Calu3 (cell line): Measurements from ENCODE around the gene CFAP65. TPM values are rescaled to one million over a fixed set of nuclear protein-coding genes. Genes with fewer than 3 reads are reported as not detected.

Experiments
- BruUV-seq: library from RNA; stranded (reverse); fragments of 400-500 nt; replicated peaks from 2 replicates; lab custom pipeline; 2021; lab: Mats Ljungman, UMichigan
- CTCF ChIA-PET: fragments of 300-600 bp; sonication (Branson Sonifier 250); formaldehyde crosslinking; loops from one replicate; lab custom pipeline; 2022; ENCODE audit warnings: antibody characterized with exemption; lab: Charles Lee
- DNase-seq: peaks from one replicate; pipeline ENCODE4 v3.0.0; 2022
- H3K27ac Mint-ChIP-seq: one replicate; pipeline ENCODE4 v1.8.0; 2022; ENCODE audit warnings: mixed read lengths; ENCODE audit not compliant: unreplicated experiment
- H3K27me3 Mint-ChIP-seq: one replicate; pipeline ENCODE4 v1.8.0; 2022; ENCODE audit warnings: mixed read lengths; ENCODE audit not compliant: unreplicated experiment
- H3K36me3 Mint-ChIP-seq: one replicate; pipeline ENCODE4 v1.8.0; 2022; ENCODE audit warnings: mild to moderate bottlenecking, moderate library complexity, mixed read lengths; ENCODE audit not compliant: insufficient read depth, unreplicated experiment
- H3K4me1 Mint-ChIP-seq: one replicate; pipeline ENCODE4 v1.8.0; 2022; ENCODE audit warnings: mild to moderate bottlenecking, low read depth, mixed read lengths; ENCODE audit not compliant: unreplicated experiment
- H3K4me3 Mint-ChIP-seq: one replicate; pipeline ENCODE4 v1.8.0; 2022; ENCODE audit warnings: mild to moderate bottlenecking, low read depth, moderate library complexity, mixed read lengths; ENCODE audit not compliant: unreplicated experiment
- H3K9me3 Mint-ChIP-seq: one replicate; pipeline ENCODE4 v1.8.0; 2022; ENCODE audit warnings: low read depth, mixed read lengths; ENCODE audit not compliant: unreplicated experiment
- intact Hi-C: fragments of 100-400 bp; cut with micrococcal nuclease; formaldehyde crosslinking; loops from one replicate; pipeline ENCODE4 v1.10.0; 2022; ENCODE audit not compliant: unreplicated experiment
- total RNA-seq: library from RNA; stranded (reverse); gene quantifications from 2 replicates; pipeline ENCODE4 v1.2.3, GENCODE V29; 2022
- TF ChIP-seq, protein P1 (sequence below): fragments of 200-600 bp; IDR thresholded peaks from one replicate; pipeline ENCODE4 v1.8.0; 2022; ENCODE audit warnings: antibody characterized with exemption; ENCODE audit not compliant: unreplicated experiment

The CFAP65 gene
- total RNA-seq, 1 experiment from 2014 or later: 0.68 TPM

DNA sequence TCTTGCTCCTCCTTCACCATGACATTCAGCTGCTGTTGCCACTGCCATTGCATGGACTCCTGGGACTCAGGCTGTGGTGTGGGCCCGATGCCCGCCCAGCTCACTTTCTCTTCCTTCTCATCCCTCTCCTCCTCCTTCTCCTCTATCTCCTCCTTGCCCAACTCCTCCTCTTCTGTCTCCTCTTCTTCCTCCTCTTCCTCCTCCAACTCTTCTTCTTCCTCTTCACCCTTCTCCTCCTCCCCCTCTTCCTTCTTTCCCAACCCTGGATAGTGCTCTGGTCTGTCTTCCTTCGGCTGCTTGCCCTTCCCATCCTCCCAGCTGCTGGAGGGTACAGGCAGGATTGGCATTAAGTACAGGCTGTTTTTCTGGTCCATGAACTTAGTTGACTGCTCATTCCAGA is 37.3 kb downstream of the CFAP65 start:
- DNase-seq: no peak
- intact Hi-C loops: loop anchor here (2.0 kb wide), 1 partner anchor 151 kb away; no protein-coding TSS in a partner anchor
- Mint-ChIP-seq H3K4me1 (peaks cover 21% of the 10 kb centered on the region), H3K4me3 (peak overlapping the region; percentile 76), H3K27ac (no peak overlapping the region), H3K9me3 (no peaks in the 10 kb centered on the region), H3K36me3 (peaks cover 19% of the 10 kb centered on the region), H3K27me3 (peaks cover 53% of the 10 kb centered on the region)
- CTCF ChIA-PET: no interaction called here
- BruUV-seq: no TSS peak
- TF ChIP-seq, protein P1, sequence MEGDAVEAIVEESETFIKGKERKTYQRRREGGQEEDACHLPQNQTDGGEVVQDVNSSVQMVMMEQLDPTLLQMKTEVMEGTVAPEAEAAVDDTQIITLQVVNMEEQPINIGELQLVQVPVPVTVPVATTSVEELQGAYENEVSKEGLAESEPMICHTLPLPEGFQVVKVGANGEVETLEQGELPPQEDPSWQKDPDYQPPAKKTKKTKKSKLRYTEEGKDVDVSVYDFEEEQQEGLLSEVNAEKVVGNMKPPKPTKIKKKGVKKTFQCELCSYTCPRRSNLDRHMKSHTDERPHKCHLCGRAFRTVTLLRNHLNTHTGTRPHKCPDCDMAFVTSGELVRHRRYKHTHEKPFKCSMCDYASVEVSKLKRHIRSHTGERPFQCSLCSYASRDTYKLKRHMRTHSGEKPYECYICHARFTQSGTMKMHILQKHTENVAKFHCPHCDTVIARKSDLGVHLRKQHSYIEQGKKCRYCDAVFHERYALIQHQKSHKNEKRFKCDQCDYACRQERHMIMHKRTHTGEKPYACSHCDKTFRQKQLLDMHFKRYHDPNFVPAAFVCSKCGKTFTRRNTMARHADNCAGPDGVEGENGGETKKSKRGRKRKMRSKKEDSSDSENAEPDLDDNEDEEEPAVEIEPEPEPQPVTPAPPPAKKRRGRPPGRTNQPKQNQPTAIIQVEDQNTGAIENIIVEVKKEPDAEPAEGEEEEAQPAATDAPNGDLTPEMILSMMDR: no peak

- Mint-ChIP-seq H3K4me3 (peak overlapping the region; percentile 76), H3K4me1 (peaks cover 26% of the 10 kb centered on the region), H3K27ac (no peak overlapping the region), H3K27me3 (peaks cover 55% of the 10 kb centered on the region), H3K36me3 (peaks cover 19% of the 10 kb centered on the region), H3K9me3 (no peaks in the 10 kb centered on the region)
- CTCF ChIA-PET: interaction anchor here (2.1 kb wide), 1 partner anchor 23 kb away, joined by 18 read pairs; no protein-coding TSS in a partner anchor
- TF ChIP-seq, protein P1: no peak
- intact Hi-C loops: loop anchor here (2.0 kb wide), 1 partner anchor 152 kb away; no protein-coding TSS in a partner anchor
- no TSS peak for BruUV-seq
- no peak for DNase-seq
Measured at GRCh38 chr2:219003267-219003634, 38.1 kb downstream of the CFAP65 start.

- Mint-ChIP-seq H3K27me3 (peaks cover 60% of the 10 kb centered on the region), H3K4me1 (peaks cover 31% of the 10 kb centered on the region), H3K27ac (no peak overlapping the region), H3K36me3 (peaks cover 19% of the 10 kb centered on the region), H3K4me3 (peak overlapping the region; percentile 76), H3K9me3 (no peaks in the 10 kb centered on the region)
- intact Hi-C loops: loop anchor here (2.0 kb wide), 1 partner anchor 152 kb away; no protein-coding TSS in a partner anchor
- DNase-seq: peak; percentile 86
- TF ChIP-seq, protein P1: peak; percentile 65
- BruUV-seq: no TSS peak
- CTCF ChIA-PET: interaction anchor here (0.6 to 2.1 kb wide), 12 partner anchors 8 to 293 kb away, joined by 3 to 18 read pairs (median 4); partner anchors contain the start of genes CDK5R2 and CRYBA2
Measured at GRCh38 chr2:219002395-219003266, 38.7 kb downstream of the CFAP65 start.

DNA sequence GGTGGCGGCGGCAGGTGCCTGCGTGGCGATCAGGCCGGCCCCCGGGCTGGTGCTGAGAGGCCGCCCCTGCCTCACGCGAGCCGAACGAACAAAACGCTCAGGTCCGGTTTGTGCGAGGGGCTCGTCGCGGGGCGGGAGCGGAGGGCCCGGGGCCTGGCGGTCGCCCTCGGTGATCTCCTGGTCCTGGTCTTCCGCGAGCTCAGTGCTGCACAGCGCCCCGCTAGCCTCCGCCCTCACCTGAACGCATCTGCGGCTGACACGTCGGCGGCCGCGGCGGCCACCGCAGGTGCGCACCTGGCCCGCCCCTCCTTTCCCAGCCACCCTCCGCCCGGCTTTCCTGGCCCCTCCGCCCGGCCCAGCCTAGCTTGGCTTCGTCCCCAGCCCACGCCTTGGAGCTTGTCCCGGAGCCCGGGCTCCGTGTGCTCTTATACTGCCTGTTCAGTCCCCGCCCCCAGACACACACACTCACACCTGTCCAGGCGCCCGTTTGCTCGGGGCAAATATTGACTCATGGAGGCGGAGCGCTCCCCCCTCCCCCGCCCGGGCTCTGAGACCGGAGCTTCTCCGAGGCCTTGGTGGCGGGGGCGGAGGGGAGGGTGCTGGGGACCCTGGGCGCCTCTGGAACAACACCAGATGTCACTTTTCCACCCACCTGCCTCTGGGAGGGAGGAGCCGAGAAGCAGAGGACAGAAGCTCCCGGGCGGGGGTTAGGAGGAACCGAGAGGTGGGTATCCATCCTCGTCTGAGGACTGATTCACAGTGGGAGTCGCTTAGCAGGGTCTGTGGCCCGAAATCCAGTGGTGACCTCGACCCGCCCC is 39.5 kb downstream of the CFAP65 start:
- peaks cover 19% of the 10 kb centered on the region for H3K36me3 Mint-ChIP-seq
- DNase-seq: peak; percentile 59
- BruUV-seq: no TSS peak
- H3K27ac Mint-ChIP-seq: peak overlapping the region; percentile 18
- H3K4me3 Mint-ChIP-seq: peak overlapping the region; percentile 76
- intact Hi-C loops: loop anchor here (2.0 kb wide), 1 partner anchor 153 kb away; no protein-coding TSS in a partner anchor
- peaks cover 39% of the 10 kb centered on the region for H3K4me1 Mint-ChIP-seq
- CTCF ChIA-PET: interaction anchor here (0.5 to 2.1 kb wide), 15 partner anchors 8 to 293 kb away, joined by 3 to 18 read pairs (median 4); partner anchors contain the start of genes CDK5R2 and CRYBA2
- no peaks in the 10 kb centered on the region for H3K9me3 Mint-ChIP-seq
- TF ChIP-seq, protein P1: no peak
- peaks cover 69% of the 10 kb centered on the region for H3K27me3 Mint-ChIP-seq
